Fibroblast of skin of left biceps (primary cell): ENCODE data around the gene ZSWIM1.

Experiments
- DNase-seq, 2 experiments: peaks; one replicate each; pipeline ENCODE4 v3.0.0-alpha.2; 2013; ENCODE audit warnings: low read depth in 2 of 2

The ZSWIM1 gene

DNA sequence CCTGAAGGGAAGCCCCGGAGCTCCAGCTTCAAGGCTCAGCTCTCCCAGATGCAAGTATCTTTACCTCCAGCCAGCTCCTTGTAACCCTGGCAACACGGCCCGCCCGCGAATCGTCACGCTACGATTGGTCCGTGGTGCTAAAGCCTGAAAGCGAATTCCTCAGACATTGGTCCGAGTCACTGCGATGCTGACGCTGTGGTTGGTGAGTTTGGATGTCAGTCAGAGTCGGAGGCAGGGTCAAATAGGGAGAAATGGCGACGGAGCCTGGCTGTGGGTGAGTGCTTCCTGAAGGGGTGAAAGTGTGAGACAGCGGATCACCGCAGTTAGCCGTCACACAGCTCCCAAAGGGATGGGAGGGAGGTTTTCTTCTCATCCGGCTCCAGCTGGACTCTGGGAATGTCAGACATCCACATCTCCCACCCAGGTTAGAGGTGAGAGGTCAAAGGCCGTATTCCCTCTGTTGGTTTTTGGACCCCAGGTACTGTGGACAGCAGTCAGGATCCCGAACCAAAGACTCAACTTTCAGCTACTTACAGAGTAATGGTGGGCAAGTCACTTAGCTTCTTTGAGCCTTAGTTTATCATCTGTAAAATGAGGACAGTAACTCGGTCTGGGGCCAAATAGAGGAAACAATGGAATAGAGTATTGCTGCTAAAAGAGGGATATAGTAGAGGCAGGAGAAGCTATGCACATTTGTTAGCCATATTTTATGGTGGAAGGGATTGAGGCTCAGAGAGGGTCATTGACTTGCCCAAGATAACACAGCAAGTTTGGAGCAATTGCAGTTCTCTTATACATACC lies at the start of gene ZSWIM1:
TSS of gene ZSWIM1 (plus strand) at position 240 of the 801 bp plus-strand sequence. CDS start 1,366 bp downstream, outside the sequence.
- DNase-seq: peak; percentile 97 to 98

GRCh38 chr20:45832619-45833018 lies 48.4 kb upstream of the ZSWIM1 start:
- DNase-seq: no peak

DNA sequence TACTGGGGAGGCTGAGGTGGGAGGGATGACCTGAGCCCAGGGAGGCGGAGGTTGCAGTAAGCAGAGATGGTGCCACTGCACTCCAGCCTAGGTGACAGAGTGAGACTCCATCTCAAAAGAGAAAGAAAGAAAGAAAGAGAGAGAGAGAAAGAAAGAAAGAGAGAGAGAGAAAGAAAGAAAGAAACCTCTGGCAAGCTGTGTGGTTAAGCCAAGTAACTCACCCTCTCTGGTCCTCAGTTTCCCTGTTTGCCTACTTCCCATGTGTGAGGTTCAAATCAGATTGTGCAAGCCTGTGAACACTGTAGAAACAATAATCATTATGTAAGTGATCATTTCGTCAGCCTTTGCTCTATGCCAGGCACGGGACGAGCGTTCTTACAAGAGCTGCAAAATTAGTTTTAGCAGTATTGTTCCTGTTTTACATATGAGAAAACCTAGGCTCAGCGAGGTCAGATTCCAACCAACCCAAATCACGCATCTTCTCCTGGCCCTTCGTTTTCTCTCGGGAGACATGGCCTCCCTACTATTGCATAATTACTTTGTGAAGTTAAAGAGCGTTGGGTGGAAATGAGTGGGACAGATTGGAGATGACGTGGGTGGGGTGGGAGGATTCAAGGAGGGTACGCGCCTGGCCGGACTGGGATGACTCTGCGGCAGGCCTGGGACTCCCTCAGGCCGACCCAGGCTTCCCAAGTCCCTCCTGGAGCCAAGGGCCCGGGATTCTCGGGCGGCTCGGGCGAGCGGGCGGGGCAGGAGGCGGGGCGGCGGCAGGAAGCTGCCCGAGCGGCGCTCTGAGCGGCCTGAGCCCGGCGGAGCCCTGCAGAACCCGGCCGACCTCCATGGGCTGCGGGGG lies 47.8 kb upstream of the ZSWIM1 start, which contains the start of gene SNX21:
TSS of gene SNX21 (plus strand) at position 770 of the 853 bp plus-strand sequence. CDS start 121 bp downstream, outside the sequence.
- DNase-seq: peak; percentile 73 to 80

GRCh38 chr20:45833883-45834796 lies 46.9 kb upstream of the ZSWIM1 start:
- DNase-seq: peak in 1 of 2 experiments; percentile 37

DNA sequence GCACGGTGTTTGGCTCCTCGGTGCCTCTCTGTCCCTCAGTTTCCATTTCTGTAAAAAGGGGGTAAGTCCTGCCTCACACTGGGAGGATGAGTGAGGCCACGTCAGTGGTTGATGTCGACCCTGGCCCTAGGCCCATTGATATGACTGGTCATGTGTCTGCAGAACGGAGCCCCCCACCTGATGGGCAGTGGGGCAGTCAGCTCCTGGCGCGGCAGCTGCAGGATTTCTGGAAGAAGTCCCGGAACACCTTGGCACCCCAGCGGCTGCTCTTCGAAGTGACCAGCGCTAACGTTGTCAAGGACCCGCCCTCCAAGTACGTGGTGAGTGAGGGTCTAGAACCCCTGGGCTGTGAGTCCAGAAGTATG lies 46.2 kb upstream of the ZSWIM1 start:
- no peak for DNase-seq

DNA sequence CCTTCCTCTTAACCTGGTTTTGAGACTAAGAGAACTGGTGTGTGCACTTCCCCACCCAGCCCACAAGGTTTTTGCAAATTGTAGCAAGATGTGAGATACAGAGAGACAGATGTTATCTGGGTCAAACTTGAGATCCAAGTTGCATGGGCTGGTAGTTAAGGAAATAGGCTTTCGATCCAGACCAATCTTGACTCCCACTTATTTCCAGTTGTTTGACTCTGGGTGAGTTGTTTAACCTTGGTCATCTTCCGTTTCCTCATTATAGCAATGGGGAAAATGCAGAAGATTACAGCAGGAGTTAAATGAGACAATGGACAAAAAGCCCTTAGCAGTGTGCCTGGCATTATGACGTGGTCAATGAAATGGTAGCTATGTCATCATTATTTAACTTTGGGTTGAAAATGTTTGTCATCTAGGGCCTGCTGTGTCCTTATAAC lies 45.7 kb upstream of the ZSWIM1 start:
- no peak for DNase-seq

DNA sequence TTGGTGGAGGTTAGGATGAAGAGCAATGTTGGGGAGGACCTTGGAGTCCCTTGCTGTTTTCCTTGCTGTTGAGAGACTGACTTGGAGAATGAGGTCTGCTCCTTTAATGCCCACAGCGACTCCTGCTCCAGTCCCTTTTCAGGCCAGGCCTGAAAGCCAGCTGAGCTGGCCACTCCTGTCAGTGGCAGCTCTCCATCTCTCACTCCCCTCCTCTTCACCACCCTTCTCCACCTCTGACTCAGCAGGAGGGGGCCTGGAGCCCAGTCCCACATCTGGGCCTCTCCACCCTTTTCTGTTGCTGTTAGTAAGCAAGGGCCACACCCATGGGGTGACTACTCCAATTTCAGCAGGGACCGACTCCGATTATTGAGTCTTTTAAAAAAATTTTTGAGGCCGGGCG lies 45.2 kb upstream of the ZSWIM1 start:
- no peak for DNase-seq

GRCh38 chr20:45836841-45837240 lies 44.2 kb upstream of the ZSWIM1 start:
- no peak for DNase-seq

DNA sequence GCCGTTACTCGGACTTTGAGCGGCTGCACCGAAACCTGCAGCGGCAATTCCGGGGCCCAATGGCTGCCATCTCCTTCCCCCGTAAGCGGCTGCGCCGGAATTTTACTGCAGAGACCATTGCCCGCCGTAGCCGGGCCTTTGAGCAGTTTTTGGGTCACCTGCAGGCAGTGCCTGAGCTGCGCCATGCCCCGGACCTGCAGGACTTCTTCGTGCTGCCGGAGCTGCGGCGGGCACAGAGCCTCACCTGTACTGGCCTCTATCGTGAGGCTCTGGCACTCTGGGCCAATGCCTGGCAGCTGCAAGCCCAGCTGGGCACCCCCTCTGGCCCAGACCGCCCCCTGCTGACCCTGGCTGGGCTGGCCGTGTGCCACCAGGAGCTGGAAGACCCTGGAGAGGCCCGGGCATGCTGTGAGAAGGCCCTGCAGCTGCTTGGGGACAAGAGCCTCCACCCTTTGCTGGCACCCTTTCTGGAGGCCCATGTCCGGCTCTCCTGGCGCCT lies 40.3 kb upstream of the ZSWIM1 start:
- DNase-seq: no peak

DNA sequence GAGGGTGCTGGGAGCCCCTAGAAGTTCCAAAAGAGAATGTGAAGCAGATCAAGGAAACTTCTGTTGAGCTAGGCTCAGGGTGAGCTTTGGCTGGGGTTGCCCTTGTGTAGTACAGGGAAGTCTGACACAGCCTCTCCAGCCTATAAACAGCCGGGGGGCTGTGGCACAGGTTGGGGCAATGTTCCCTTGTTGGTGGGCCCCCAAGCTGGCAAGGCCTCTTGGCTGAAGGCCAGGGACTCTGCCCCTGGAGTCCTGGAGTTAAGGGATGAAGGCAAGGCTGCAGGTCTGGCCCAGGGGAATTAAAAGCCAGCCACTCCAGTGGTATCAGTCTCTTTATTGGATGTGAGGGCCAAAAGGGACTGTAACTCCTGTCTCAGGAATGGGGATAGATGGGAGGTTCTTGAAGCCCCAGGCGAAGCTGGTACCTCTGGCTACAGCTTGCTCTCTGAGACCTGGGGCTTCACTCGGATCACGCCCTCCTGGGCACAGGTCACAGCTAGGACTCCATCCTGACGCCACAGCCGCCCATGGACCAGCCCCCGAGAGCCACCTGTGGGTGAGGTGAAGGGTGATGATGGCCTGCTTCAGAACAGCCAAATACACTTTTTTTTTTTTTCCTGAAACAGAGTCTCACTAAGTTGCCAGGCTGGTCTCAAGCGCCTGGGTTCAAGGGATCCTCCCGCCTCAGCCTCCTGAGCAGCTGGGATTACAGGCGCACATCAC lies 39.5 kb upstream of the ZSWIM1 start:
- no peak for DNase-seq

DNA sequence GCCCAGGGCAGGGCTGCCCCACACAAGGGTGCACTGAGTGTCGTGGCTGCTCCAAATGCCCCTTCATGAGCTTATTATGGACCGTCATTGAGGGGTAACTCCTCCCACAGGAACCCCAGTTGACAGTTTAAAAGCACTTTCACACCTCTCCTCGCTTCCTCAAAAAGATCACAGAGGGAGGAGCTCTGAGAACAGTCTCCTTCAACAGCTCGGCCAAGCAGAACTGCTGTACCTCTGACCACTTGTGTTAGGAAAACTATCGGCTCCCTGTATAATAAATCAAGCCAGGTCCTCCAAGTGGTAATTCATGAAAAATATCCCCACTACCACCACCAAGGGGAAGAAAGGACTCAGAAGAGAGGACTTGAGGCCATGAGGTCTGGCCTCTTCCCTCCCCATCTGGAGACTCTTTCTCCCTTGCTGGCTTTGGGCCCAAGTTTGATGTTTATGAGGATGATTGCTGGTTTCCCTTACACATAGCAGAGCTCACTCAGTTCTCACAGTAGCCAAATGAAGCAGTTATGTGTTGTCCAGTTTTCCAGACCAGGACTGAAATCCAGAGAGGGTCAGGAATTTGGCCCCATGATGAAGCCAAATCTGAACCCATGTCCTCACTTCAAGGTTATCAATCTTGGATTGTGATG lies 38.7 kb upstream of the ZSWIM1 start:
- DNase-seq: no peak

- no peak for DNase-seq
Observed at GRCh38 chr20:45843506-45843905, 37.5 kb upstream of the ZSWIM1 start.

DNA sequence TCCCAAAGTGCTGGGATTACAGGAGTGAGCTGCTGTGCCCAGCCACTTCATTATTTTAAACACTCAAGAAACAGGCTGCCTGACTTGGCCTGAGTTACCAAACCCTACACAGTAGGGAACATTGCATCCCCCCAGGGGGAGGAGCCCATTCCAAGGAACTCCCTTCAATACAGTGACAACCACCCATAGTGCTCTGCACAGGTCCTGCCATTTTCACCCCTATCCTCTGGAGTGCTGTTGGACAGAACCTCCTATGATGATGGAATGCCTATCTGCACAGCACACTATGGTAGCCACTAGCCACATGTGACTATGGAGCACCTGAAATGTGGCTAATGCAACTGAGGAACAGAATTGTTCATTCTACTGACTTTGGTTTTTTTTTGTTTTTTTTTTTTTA lies 35.6 kb upstream of the ZSWIM1 start:
- DNase-seq: no peak

GRCh38 chr20:45848421-45848820 lies 32.6 kb upstream of the ZSWIM1 start:
- no peak for DNase-seq

- DNase-seq: no peak
Observed at GRCh38 chr20:45848969-45849582, 32.0 kb upstream of the ZSWIM1 start.

DNA sequence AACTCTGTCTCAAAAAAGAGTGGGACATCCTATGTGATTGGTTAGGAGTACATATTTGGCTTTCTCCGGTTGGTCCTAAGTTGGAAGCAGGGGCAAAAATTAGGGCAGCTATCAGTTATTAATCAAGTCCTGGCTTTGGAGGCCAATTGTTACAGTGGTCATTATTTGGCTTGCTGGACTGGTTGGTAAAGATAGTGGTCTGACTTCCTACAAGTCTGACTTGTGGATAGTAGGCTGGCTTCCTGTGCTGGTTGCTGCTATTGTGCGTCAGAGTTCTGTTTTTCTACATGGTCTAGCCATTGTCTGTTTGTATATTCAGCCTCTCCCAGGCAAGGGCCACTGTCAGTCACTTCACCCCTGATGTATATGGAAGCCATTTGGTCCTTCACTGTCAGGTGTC lies 30.8 kb upstream of the ZSWIM1 start:
- no peak for DNase-seq

- DNase-seq: no peak
Observed at GRCh38 chr20:45850926-45851325, 30.1 kb upstream of the ZSWIM1 start.

DNA sequence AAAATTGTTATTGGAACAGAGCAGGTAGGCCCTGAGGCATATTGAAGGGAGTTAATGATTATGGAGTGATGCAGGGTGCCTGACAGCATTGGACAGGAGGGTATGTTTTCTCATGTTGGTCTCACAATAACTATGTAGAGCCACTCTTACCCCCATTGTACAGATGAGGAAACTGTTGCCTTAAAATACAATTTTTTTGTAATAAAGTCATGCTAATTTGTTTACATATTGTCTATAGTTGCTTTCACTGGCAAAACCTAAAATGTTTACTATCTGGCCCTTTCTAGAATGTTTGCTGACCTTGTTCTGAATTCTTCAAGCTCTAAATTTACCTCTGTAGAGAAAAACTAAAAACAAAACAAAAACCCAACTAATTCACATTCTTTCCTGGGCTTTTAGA lies 29.5 kb upstream of the ZSWIM1 start:
- no peak for DNase-seq

DNA sequence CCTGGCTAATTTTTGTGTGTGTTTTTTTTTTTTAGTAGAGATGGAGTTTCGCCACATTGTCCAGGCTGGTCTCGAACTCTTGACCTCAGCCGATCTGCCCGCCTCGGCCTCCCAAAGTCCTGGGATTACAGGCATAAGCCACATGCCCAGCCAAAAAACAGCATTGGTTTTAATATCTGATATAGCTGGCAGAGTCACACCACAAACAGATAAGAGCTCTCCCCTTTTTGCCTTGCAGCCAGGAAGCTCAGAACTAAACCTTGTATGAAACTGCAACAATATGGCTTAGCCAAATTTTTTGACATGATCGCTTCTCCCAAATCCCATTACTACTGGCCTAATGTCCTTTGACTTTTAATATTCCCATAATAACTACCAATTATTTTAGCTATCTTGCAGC lies 28.7 kb upstream of the ZSWIM1 start:
- no peak for DNase-seq

DNA sequence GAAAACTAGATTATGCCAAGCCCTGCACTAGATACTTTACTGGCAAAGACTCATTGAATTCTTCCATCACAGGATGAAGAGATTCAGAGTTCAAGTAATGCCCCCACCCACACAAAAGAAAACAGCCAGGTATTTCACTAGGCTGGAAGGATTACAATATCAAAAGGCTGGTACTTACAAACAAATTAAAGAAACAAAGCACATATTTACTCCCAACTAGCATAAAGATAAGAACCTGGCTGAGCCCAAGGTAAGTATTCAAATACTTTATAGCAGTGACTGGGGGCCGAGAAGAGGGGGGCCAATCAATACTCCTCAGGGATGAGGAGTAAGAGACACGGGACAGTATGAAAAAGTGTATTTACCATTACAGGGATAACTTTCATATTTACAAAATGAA lies 27.5 kb upstream of the ZSWIM1 start:
- DNase-seq: no peak
